NCI-H1694 treated with DMSO at 0.1 percent for 48 hours (cell line): ENCODE results near the gene CPLX3.
"Not testable (repeated sequence)": the region's sequence is repeated elsewhere in the genome, so short reads cannot be mapped to it uniquely, and the experiment has no call there.

Experiments
- DNase-seq: peaks from one replicate; lab custom pipeline; 2025; lab: John Stamatoyannopoulos, UW

Gene CPLX3

GRCh38 chr15:74826364-74826819 is at the start of gene CPLX3:
Gene CPLX3, plus strand, starts transcription at chr15:74826627. Its CDS starts 77 bp downstream, at chr15:74826704.
- DNase-seq = no peak

DNA sequence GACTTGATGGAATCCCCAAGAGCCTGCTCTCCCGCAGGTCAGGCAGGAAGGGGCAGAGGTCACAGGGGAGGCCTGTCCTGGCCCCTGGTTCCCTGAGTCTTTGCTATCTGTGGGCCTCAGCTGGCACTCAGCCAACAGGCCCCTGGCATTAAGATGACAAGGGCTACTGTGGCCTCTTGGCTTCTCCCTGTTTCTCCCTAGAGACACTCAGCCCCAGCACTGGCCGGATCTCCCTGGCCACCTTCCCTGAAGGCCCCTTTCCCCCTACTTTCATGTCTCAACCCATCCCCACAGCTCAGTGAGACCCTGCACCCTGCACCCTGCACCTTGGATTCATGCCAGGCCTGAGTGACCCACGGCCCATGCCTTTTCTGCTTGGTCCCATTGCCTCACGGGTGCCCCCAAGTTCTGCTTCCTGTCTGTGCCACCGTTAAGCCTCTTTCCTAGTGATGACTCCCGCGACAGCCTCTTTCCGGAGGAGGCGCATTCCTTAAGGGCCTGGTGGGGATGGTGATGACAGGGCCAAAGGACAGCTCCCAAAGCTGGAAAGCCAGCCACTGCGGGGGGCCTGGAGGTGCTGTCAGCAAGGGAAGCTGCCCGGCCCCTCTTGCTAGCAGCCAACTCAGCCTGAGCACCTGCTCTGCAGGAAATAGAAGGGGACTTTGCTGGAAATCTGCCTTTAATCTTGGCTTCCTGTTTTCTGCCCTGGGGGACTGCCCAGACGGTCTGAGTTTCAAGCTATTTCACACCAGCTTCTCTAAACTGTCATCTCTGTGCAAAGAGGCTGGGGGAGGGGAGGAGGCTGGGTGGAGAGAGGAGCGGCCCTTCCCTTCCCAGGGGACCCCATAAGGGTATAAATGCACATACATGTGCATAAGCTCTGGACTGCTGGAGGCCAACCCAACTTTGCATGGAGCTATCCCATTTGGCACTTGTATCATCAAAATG is 49.3 kb upstream of the CPLX3 start:
- DNase-seq = no peak

DNA sequence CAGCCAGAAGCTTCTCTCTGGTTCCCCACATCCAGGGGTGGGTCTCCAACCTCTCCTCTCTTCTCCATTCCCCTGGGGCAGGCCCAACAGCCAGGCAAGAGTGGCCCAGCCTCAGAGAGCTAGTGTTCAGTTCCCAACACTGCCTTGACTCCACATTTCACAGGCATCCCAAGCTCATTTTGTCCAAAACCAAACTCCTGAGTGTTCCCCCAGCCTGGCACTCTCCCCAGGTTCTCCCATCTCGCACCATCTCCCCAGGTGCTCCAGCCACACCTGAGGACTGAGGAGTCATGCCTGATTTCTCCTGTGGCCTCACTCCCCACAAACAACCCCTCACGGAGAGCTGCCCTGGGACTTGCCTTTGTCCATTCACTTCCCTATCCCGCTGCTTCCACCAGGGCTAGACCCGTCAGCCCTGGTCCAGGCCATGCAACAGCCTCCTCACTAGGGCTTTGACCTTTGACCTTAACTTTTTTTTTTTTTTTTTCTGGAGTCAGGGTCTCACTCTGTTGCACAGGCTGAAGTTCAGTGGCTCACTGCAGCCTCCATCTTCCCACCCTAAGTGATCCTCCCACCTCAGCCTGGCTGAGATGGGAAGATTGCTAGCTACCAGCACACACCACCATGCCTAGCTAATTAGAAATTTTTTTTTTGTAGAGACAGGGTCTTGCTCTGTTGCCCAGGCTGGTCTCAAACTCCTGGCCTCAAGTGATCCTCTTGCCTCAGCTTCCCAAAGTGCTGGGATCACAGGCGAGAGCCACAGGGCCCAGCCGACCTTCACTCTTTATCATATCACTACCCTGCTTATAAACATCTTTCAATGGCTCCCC is 48.4 kb upstream of the CPLX3 start:
- DNase-seq = no peak

GRCh38 chr15:74778599-74778970 is 47.8 kb upstream of the CPLX3 start:
- DNase-seq = no peak

GRCh38 chr15:74779162-74779648 is 47.2 kb upstream of the CPLX3 start:
- no peak for DNase-seq

GRCh38 chr15:74780523-74781430 is 45.6 kb upstream of the CPLX3 start:
- no peak for DNase-seq

DNA sequence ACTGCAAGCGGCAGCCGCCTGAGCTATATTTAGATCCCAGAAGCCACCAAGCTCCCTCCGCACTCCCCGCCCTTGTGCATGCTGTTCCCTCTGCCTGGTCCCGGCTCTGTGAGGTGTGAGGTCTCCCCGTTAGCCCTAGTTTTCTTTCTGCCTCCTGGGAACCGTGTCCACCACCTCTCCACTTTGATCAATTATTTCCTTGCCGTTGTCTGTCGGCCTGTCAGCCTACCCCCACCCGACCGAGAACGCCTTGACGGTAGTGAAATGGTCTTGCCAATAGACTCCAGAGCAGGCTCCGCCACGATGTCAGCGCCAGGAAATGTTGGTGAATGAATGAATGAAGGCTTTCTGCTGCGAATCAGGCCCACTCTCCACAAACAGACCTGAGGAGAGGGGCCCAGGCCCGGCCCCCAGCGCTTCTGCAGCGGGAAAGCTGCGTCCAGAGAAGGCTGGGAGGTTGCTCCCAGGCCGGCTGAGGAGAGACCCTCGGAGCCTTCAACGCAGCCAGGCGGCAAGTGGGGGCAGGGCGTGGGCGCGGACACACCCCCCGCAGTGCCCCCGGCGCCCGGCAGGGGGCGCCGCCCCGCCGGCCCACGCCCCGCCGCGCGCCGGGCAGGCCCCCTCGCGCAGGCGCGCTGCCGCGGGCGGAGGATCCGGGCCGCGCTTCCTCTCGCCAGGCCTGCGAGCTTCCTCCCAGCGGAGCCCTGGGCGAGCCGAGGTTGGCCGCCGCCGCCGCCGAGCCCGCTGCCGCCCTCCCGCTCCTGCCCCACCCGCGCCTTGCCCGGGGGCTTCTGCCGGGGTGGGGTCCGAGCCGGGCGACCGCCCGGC is 44.8 kb upstream of the CPLX3 start, which contains the start of gene CSK:
Gene CSK, plus strand, starts transcription at position 650 of the 828 bp plus-strand sequence. CDS start 16,218 bp downstream, outside the sequence.
- DNase-seq = peak; percentile 23

DNA sequence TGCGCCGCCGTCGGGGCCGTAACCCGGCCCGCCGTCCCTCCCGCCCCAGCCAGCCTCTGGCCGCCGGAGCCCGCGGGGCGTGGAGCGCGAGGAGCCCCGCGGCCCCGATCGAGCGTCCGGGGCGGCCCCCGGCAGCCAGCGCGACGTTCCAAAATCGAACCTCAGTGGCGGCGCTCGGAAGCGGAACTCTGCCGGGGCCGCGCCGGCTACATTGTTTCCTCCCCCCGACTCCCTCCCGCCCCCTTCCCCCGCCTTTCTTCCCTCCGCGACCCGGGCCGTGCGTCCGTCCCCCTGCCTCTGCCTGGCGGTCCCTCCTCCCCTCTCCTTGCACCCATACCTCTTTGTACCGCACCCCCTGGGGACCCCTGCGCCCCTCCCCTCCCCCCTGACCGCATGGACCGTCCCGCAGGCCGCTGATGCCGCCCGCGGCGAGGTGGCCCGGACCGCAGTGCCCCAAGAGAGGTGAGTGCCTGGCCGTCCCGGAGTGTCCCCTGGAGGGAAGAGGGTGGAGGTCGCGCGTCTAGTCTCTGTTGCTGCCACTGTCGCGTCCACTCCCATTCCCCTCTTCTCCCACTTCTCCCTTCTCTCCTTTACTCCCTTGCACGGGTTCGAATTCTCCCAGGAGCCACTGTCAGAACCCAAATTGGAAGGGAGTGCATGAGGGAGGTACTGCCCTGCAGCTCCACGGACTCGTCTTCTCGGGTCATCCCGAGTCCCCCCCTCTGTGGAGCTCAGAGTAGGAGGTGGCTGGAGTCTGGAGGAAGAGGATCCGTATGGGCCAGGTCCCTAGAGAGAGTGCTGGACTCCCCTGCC is 44.0 kb upstream of the CPLX3 start:
- no peak for DNase-seq

- DNase-seq = no peak
Observed at GRCh38 chr15:74783072-74783807, 43.2 kb upstream of the CPLX3 start.

DNA sequence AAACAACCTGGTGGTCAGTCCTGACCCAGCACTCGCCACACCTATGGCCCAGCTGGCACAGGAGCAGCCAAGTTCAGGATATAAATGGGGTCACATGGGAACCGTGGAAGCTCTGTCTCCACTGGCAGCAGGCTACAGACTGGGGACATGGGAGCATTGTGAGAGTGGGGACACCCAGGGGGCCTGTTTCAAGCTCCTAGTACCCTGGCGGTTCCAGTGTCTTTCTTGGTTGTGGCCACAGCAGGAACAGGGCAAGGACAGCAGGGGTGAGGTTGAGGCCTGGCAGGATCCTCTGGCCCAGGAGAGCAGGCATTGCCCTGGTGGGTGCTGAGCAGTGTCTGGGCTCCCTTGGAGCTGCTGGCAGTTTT is 42.6 kb upstream of the CPLX3 start:
- DNase-seq = no peak

GRCh38 chr15:74784426-74785193 is 41.8 kb upstream of the CPLX3 start:
- DNase-seq = no peak

GRCh38 chr15:74785194-74786032 is 41.0 kb upstream of the CPLX3 start:
- DNase-seq = no peak

- not testable (repeated sequence) for DNase-seq
Observed at GRCh38 chr15:74786081-74786480, 40.3 kb upstream of the CPLX3 start.

- no peak for DNase-seq
Observed at GRCh38 chr15:74786551-74787165, 39.8 kb upstream of the CPLX3 start.

- DNase-seq = peak; percentile 48
Observed at GRCh38 chr15:74787251-74788041, 39.0 kb upstream of the CPLX3 start.
